Immature natural killer cell (primary cell): ENCODE data around the gene SLFN13. TPM values are rescaled to one million over a fixed set of nuclear protein-coding genes. Genes with fewer than 3 reads are reported as not detected.

Experiments
- polyA plus RNA-seq, 3 donors: library from polyadenylated mRNA; unstranded; fragments of 300-500 nt; fragmentation: Illumina TruSeq; gene quantifications; one replicate each; pipeline ENCODE4 v1.2.3, GENCODE V29; 2021

Gene SLFN13
- polyA plus RNA-seq, 3 donors from 2014 or later, result 11.8 to 41.8 (median 39.2) TPM

Other genes with a start within 250 kb of the SLFN13 start
- gene SLFN5, start 205.7 kb downstream of the SLFN13 start, polyA plus RNA-seq, result 100 to 1,000 TPM in 1 of 3 donors, 10 to 100 TPM in 2; 38.5 to 156 (median 84.2) TPM
- 10 to 100 TPM in 1 of 3 donors, 1 to 10 TPM in 2; 1.8 to 12.6 (median 7.0) TPM for gene SLFN11, start 75.1 kb downstream of the SLFN13 start, polyA plus RNA-seq
- gene SLFN12, start 16.3 kb downstream of the SLFN13 start, polyA plus RNA-seq, result 10 to 100 TPM in 1 of 3 donors, 1 to 10 TPM in 1, under 1 TPM in 1; 0.44 to 10.5 (median 6.3) TPM
- 10 to 100 TPM; 14.8 to 28.8 (median 27.4) TPM for gene SLFN12L, start 88.9 kb upstream of the SLFN13 start, polyA plus RNA-seq
- under 1 TPM in 2 of 3 donors, not detected in 1; 0.10 to 0.50 TPM for gene SLFN14, start 112.1 kb upstream of the SLFN13 start, polyA plus RNA-seq
- gene PEX12, start 129.8 kb upstream of the SLFN13 start, polyA plus RNA-seq, result 1 to 10 TPM in 2 of 3 donors, not detected in 1; 1.7 to 2.0 TPM
- 10 to 100 TPM; 43.7 to 79.9 (median 51.4) TPM for gene AP2B1, start 138.6 kb upstream of the SLFN13 start, polyA plus RNA-seq